DND-41 (cell line): ENCODE measurements around the gene FGD1.

Source experiments
- ATAC-seq: fragments of 200-7000 bp; cut with Tn5 transposase; 3 replicates; pipeline ENCODE4 v1.9.1; 2021; ENCODE audit warnings: low read depth; ENCODE audit not compliant: insufficient read depth
- DNase-seq: peaks from one replicate; pipeline ENCODE4 v3.0.0-alpha.2; 2020
- H2AFZ ChIP-seq: 2 replicates; pipeline ENCODE4 v1.6.0; 2012; ENCODE audit warnings: low read depth, low read length
- H3K27ac ChIP-seq: 2 replicates; pipeline ENCODE4 v1.5.1; 2012; ENCODE audit warnings: low read length, inconsistent platforms
- H3K27me3 ChIP-seq: fragments of 200-600 bp; sonication (generic); 2 replicates; pipeline ENCODE4 v1.6.0; 2012; ENCODE audit warnings: low read length, mild to moderate bottlenecking, inconsistent platforms; ENCODE audit not compliant: insufficient read depth, poor library complexity
- H3K36me3 ChIP-seq: 2 replicates; pipeline ENCODE4 v1.5.1; 2012; ENCODE audit warnings: low read length, inconsistent platforms; ENCODE audit not compliant: insufficient read depth
- H3K4me1 ChIP-seq: 2 replicates; pipeline ENCODE4 v1.5.1; 2012; ENCODE audit warnings: mild to moderate bottlenecking, low read length; ENCODE audit not compliant: insufficient read depth
- H3K4me2 ChIP-seq: 2 replicates; pipeline ENCODE4 v1.6.0; 2012; ENCODE audit warnings: mild to moderate bottlenecking, moderate library complexity, low read length, inconsistent platforms; ENCODE audit not compliant: insufficient read depth
- H3K4me3 ChIP-seq, 2 experiments: fragments of 200-600 bp in 1 of 2; shearing (Covaris generic) in 1 of 2; 2 replicates each; pipeline ENCODE4 v1.5.1; 2012 to 2016; ENCODE audit warnings: inconsistent platforms in 2 of 2, low read length in 2 of 2, mild to moderate bottlenecking in 2 of 2, low read depth in 1 of 2, moderate library complexity in 1 of 2
- H3K79me2 ChIP-seq: 2 replicates; pipeline ENCODE4 v1.6.0; 2012; ENCODE audit warnings: low read length, inconsistent platforms; ENCODE audit not compliant: insufficient read depth
- H3K9ac ChIP-seq: 2 replicates; pipeline ENCODE4 v1.6.0; 2012; ENCODE audit warnings: low read depth, mild to moderate bottlenecking, inconsistent platforms, low read length, moderate library complexity
- H3K9me3 ChIP-seq: 2 replicates; pipeline ENCODE4 v1.5.1; 2012; ENCODE audit warnings: low read length, moderate library complexity, mild to moderate bottlenecking, inconsistent platforms; ENCODE audit not compliant: insufficient read depth, severe bottlenecking
- H4K20me1 ChIP-seq: 2 replicates; pipeline ENCODE4 v1.6.0; 2012; ENCODE audit warnings: low read length; ENCODE audit not compliant: insufficient read depth
- CTCF ChIP-seq: IDR thresholded peaks from 2 replicates; pipeline ENCODE4 v1.5.1; 2012; ENCODE audit warnings: borderline replicate concordance, low read length, moderate library complexity, mild to moderate bottlenecking; ENCODE audit not compliant: poor library complexity, severe bottlenecking; ENCODE audit errors: extremely low read depth
- EZH2 ChIP-seq: IDR thresholded peaks from 3 replicates; pipeline ENCODE4 v1.6.1; 2012; ENCODE audit warnings: borderline replicate concordance, low read depth, mild to moderate bottlenecking, moderate library complexity, low read length, inconsistent platforms; ENCODE audit not compliant: severe bottlenecking

FGD1 gene

DNA sequence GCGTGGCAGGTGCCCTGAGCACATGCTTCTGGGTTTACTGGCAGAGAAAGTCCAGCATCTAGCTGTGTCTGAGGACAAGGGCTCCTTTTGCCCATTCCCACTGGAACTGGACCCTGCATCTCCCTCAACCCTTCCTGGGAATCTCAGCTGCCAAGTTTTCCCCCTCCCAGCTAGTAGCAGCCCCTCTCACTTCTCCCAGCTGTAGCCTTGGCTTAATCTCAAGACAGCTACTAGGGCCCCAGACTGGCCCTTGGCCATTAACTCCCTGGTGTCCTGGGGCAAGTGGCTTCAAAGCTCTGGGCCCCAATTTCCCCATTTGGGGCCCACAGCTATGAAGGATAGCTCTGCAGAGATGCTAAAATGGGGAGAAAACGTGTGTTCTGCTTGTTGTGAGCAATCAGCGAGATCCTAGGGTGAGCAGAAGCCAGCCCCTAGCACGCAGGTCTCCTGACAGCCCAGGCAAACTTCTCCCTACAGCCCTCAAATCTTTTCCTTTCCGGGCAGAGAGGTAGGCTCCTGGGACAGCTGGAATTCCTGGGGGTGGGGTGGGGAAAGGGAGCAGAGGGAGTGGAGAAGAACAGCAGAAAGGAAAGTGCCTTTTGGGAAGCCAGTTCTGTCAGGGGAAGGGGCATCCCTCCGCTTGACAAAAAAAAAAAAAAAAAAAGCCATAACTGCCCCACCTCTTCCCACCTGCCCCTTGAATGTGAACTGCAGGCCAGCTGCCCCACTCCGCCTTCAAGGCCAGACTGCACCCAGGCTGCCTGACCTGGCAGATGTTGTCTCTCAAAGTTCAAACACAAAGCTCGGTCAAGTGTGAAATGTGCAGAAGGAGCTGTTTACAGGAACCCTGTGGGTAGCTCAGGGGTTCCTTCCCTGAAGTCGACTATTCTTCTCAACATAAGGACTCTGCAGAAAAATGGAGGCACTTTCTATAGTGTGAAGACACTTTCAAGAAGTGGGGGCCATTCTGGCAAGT is 16.6 kb downstream of the FGD1 start:
- Histone ChIP-seq H4K20me1 (no peaks in the 10 kb centered on the region), H3K9ac (no peak overlapping the region), H3K9me3 (no peaks in the 10 kb centered on the region), H3K36me3 (no peaks in the 10 kb centered on the region), H3K4me1 (no peaks in the 10 kb centered on the region), H2AFZ (no peak overlapping the region), H3K27me3 (no peaks in the 10 kb centered on the region), H3K79me2 (no peaks in the 10 kb centered on the region), H3K4me2 (no peak overlapping the region), H3K27ac (no peak overlapping the region), H3K4me3 (no peak overlapping the region)
- ATAC-seq = no peak
- TF ChIP-seq EZH2 = no peak
- no peak for TF ChIP-seq CTCF
- DNase-seq = no peak

- Histone ChIP-seq H3K27ac (no peak overlapping the region), H3K27me3 (no peaks in the 10 kb centered on the region), H3K79me2 (no peaks in the 10 kb centered on the region), H3K9me3 (no peaks in the 10 kb centered on the region), H3K36me3 (no peaks in the 10 kb centered on the region), H4K20me1 (no peaks in the 10 kb centered on the region), H3K4me1 (no peaks in the 10 kb centered on the region), H3K4me2 (no peak overlapping the region), H3K4me3 (no peak overlapping the region), H2AFZ (no peak overlapping the region), H3K9ac (no peak overlapping the region)
- DNase-seq (no peak), ATAC-seq (no peak)
- TF ChIP-seq CTCF = no peak
- TF ChIP-seq EZH2 = no peak
Measured at GRCh38 chrX:54473993-54474859, 21.8 kb downstream of the FGD1 start.

DNA sequence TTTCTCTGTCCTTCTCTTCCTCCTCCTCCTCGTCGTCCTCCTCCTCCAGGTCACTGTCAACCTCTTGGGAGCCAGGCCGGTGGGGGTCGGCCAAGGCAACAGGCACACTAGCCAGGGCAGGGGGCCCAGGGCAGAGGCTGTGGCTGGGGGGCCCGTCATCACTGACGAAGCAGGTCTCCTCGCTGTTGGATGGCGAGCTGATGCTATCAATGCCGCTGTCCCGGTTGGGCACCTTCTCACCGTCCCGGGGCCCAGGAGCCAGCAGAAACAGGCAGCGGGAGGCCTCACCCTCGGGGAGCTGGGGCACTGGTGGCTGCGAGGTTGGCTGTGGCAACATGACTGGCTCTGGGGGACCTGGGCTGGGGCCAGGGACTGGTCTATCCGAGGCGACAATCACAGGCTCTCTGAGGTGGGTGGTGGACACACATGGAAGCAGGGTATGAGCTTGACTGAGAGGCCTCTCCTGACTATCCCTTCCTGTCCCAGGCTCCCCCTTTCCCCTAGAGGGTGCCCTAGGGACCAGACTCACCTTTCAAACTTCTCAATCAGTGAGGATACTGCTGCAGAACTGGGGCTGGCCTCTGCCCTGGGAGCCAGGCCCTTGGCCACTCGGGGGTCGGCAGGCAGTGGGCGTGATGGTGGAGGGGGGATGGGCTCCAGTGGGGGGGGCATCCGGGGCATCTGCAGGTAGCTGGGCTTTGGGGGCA is 25.8 kb downstream of the FGD1 start:
- Histone ChIP-seq H3K36me3 (no peaks in the 10 kb centered on the region), H3K79me2 (no peaks in the 10 kb centered on the region)

More for the DNA sequence above, 25.8 kb downstream of the FGD1 start:
- Histone ChIP-seq H3K27ac (no peak overlapping the region), H3K4me3 (no peak overlapping the region), H4K20me1 (no peaks in the 10 kb centered on the region), H3K9me3 (no peaks in the 10 kb centered on the region), H3K4me1 (no peaks in the 10 kb centered on the region), H3K4me2 (no peak overlapping the region), H3K9ac (no peak overlapping the region), H2AFZ (no peak overlapping the region), H3K27me3 (no peaks in the 10 kb centered on the region)
- ATAC-seq (no peak), DNase-seq (no peak)
- TF ChIP-seq EZH2 (no peak), CTCF (no peak)
